Loucy (cell line): ENCODE results near the gene ENO4.

Experiments used
- H2AFZ ChIP-seq: fragments of 200-600 bp; sonication (generic); 2 replicates; pipeline ENCODE4 v1.6.0; 2016; ENCODE audit warnings: antibody characterized with exemption, mild to moderate bottlenecking, low read length, moderate library complexity
- H3F3A ChIP-seq: fragments of 200-600 bp; 2 replicates; pipeline ENCODE4 v1.6.0; 2016; ENCODE audit warnings: antibody characterized with exemption, low read depth, mild to moderate bottlenecking
- H3K27me3 ChIP-seq: fragments of 200-600 bp; sonication (generic); 2 replicates; pipeline ENCODE4 v1.6.1; 2014; ENCODE audit warnings: low read length, mild to moderate bottlenecking; ENCODE audit not compliant: insufficient read depth, poor library complexity, severe bottlenecking
- H3K36me3 ChIP-seq: fragments of 200-600 bp; sonication (generic); 2 replicates; pipeline ENCODE4 v1.6.1; 2016; ENCODE audit warnings: low read length; ENCODE audit not compliant: insufficient read depth
- H3K4me1 ChIP-seq: fragments of 200-600 bp; sonication (generic); 2 replicates; pipeline ENCODE4 v1.5.1; 2014; ENCODE audit warnings: low read length, mild to moderate bottlenecking; ENCODE audit not compliant: insufficient read depth, poor library complexity, severe bottlenecking
- H3K4me2 ChIP-seq: fragments of 200-600 bp; sonication (generic); 2 replicates; pipeline ENCODE4 v1.6.0; 2014; ENCODE audit warnings: antibody characterized with exemption, low read length, low read depth, mild to moderate bottlenecking; ENCODE audit not compliant: poor library complexity, severe bottlenecking
- H3K4me3 ChIP-seq: fragments of 200-600 bp; sonication (generic); 2 replicates; pipeline ENCODE4 v1.5.1; 2014; ENCODE audit warnings: low read length, mild to moderate bottlenecking, mixed read lengths; ENCODE audit not compliant: poor library complexity, severe bottlenecking
- H3K79me2 ChIP-seq: fragments of 200-600 bp; sonication (generic); 2 replicates; pipeline ENCODE4 v1.6.1; 2014; ENCODE audit warnings: low read length; ENCODE audit not compliant: insufficient read depth
- H3K9ac ChIP-seq: fragments of 200-600 bp; sonication (generic); 2 replicates; pipeline ENCODE4 v1.6.0; 2014; ENCODE audit warnings: mild to moderate bottlenecking, low read depth, low read length, moderate library complexity; ENCODE audit not compliant: poor library complexity, severe bottlenecking
- H3K9me2 ChIP-seq: fragments of 200-600 bp; sonication (generic); replicated peaks from 2 replicates; pipeline ENCODE4 v1.6.1; 2016; ENCODE audit warnings: low read depth, low read length, mixed read lengths
- H3K9me3 ChIP-seq: fragments of 200-600 bp; sonication (generic); 2 replicates; pipeline ENCODE4 v1.6.1; 2014; ENCODE audit warnings: mild to moderate bottlenecking, antibody characterized with exemption, low read length, low read depth; ENCODE audit not compliant: insufficient read depth
- H4K20me1 ChIP-seq: fragments of 200-600 bp; sonication (generic); 2 replicates; pipeline ENCODE4 v1.6.0; 2014; ENCODE audit warnings: antibody characterized with exemption, low read length, mild to moderate bottlenecking; ENCODE audit not compliant: insufficient read depth, poor library complexity, severe bottlenecking
- EZH2phosphoT487 ChIP-seq: fragments of 200-600 bp; IDR thresholded peaks from 2 replicates; pipeline ENCODE4 v1.6.1; 2018; ENCODE audit warnings: antibody characterized with exemption, mild to moderate bottlenecking, moderate library complexity, borderline replicate concordance
- TF ChIP-seq, protein P1 (sequence below): fragments of 200-600 bp; sonication (generic); conservative IDR thresholded peaks from 2 replicates; pipeline ENCODE4 v1.5.1; 2014; ENCODE audit warnings: mild to moderate bottlenecking, antibody characterized with exemption, low read length

The ENO4 gene

GRCh38 chr10:116861796-116862195 lies 12.5 kb downstream of the ENO4 start:
- H3K9ac ChIP-seq: no peak overlapping the region
- H3K9me3 ChIP-seq: no peaks in the 10 kb centered on the region
- H3F3A ChIP-seq: no peaks in the 10 kb centered on the region
- H3K4me3 ChIP-seq: no peak overlapping the region
- H3K36me3 ChIP-seq: no peaks in the 10 kb centered on the region
- H3K4me2 ChIP-seq: no peak overlapping the region
- H3K4me1 ChIP-seq: no peaks in the 10 kb centered on the region
- no peaks in the 10 kb centered on the region for H3K9me2 ChIP-seq
- no peaks in the 10 kb centered on the region for H4K20me1 ChIP-seq
- no peaks in the 10 kb centered on the region for H3K79me2 ChIP-seq
- no peak overlapping the region for H2AFZ ChIP-seq
- TF ChIP-seq EZH2phosphoT487: no peak
- TF ChIP-seq, protein P1, sequence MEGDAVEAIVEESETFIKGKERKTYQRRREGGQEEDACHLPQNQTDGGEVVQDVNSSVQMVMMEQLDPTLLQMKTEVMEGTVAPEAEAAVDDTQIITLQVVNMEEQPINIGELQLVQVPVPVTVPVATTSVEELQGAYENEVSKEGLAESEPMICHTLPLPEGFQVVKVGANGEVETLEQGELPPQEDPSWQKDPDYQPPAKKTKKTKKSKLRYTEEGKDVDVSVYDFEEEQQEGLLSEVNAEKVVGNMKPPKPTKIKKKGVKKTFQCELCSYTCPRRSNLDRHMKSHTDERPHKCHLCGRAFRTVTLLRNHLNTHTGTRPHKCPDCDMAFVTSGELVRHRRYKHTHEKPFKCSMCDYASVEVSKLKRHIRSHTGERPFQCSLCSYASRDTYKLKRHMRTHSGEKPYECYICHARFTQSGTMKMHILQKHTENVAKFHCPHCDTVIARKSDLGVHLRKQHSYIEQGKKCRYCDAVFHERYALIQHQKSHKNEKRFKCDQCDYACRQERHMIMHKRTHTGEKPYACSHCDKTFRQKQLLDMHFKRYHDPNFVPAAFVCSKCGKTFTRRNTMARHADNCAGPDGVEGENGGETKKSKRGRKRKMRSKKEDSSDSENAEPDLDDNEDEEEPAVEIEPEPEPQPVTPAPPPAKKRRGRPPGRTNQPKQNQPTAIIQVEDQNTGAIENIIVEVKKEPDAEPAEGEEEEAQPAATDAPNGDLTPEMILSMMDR: no peak
- no peaks in the 10 kb centered on the region for H3K27me3 ChIP-seq

GRCh38 chr10:116864436-116864835 lies 15.1 kb downstream of the ENO4 start:
- Histone ChIP-seq H3K9me3 (no peaks in the 10 kb centered on the region), H3F3A (no peaks in the 10 kb centered on the region), H3K79me2 (no peaks in the 10 kb centered on the region), H3K9me2 (no peaks in the 10 kb centered on the region), H3K36me3 (no peaks in the 10 kb centered on the region), H3K4me3 (no peak overlapping the region), H3K9ac (no peak overlapping the region), H3K27me3 (no peaks in the 10 kb centered on the region), H2AFZ (no peak overlapping the region), H3K4me1 (no peaks in the 10 kb centered on the region), H3K4me2 (no peak overlapping the region), H4K20me1 (no peaks in the 10 kb centered on the region)
- TF ChIP-seq, protein P1: no peak
- no peak for TF ChIP-seq EZH2phosphoT487

- TF ChIP-seq, protein P1: no peak
- TF ChIP-seq EZH2phosphoT487: no peak
- H3K4me3 ChIP-seq: no peak overlapping the region
- no peak overlapping the region for H3K9ac ChIP-seq
- no peaks in the 10 kb centered on the region for H3K9me2 ChIP-seq
- no peaks in the 10 kb centered on the region for H4K20me1 ChIP-seq
- H3K4me2 ChIP-seq: no peak overlapping the region
- H3K4me1 ChIP-seq: no peaks in the 10 kb centered on the region
- no peaks in the 10 kb centered on the region for H3F3A ChIP-seq
- H3K36me3 ChIP-seq: no peaks in the 10 kb centered on the region
- no peaks in the 10 kb centered on the region for H3K79me2 ChIP-seq
- no peaks in the 10 kb centered on the region for H3K27me3 ChIP-seq
- H2AFZ ChIP-seq: no peak overlapping the region
- H3K9me3 ChIP-seq: no peaks in the 10 kb centered on the region
Observed at GRCh38 chr10:116866066-116866465, 16.8 kb downstream of the ENO4 start.
